22Rv1 (cell line): ENCODE measurements around the gene WWOX.

Source experiments
- H3K27ac ChIP-seq: fragments of 450-650 bp; 2 replicates; pipeline ENCODE4 v1.5.1; 2017
- CTCF ChIP-seq: fragments of 450-650 bp; IDR thresholded peaks from 2 replicates; pipeline ENCODE4 v1.5.1; 2017; ENCODE audit warnings: mild to moderate bottlenecking
- ZFX ChIP-seq: fragments of 450-650 bp; IDR thresholded peaks from 2 replicates; pipeline ENCODE4 v1.6.1; 2017; ENCODE audit warnings: antibody characterized with exemption, borderline replicate concordance

Gene WWOX

DNA sequence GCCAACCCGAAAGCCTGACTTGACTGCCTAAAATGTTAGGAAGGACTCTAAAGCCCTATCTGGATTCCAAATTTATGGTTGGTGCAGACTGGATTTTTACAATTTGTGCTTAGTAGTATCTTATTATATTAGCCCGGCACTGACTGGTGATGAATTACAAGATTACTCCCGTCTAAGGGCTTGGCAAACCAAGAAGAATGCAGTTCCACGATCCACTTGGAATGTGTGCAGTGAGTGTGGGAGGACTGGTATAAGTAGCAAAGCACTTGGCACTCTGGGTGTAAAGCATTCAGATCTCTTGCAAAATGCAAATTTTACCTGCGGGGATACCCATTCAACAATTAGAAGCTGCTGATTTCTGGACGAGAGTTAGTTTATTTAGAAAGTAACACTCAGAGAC, 961.7 kb downstream of the WWOX start:
- TF ChIP-seq CTCF (no peak), ZFX (no peak)
- H3K27ac ChIP-seq = no peak overlapping the region

DNA sequence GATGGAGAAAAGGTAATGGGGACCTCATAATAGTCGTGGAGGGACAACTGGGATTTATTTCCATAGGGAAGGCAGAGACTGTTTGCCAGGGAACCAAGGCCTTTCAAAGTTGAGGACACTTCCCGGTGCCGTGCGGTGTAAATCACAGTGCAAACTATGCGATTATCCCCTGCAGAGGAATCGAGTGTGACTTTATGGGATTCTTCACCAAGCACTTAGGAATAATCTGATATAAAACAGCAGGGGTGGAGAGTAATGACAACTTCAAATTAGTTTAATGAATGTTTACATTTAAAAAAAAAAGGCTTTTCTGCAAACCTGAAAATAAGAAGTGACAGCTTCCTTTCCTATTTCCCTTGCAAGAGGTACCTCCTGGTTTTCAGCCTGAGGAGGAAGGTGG, 962.9 kb downstream of the WWOX start:
- no peak overlapping the region for H3K27ac ChIP-seq
- no peak for TF ChIP-seq CTCF
- TF ChIP-seq ZFX = no peak

- no peak for TF ChIP-seq CTCF
- TF ChIP-seq ZFX = no peak
Observed at GRCh38 chr16:79062821-79063220, 963.4 kb downstream of the WWOX start.

GRCh38 chr16:79064256-79064972, 965.0 kb downstream of the WWOX start:
- H3K27ac ChIP-seq = no peak overlapping the region
- TF ChIP-seq ZFX = no peak
- TF ChIP-seq CTCF = no peak

More at GRCh38 chr16:79062821-79063220, 963.4 kb downstream of the WWOX start:
- no peak overlapping the region for H3K27ac ChIP-seq

- TF ChIP-seq ZFX = no peak
- H3K27ac ChIP-seq = no peak overlapping the region
Observed at GRCh38 chr16:79066561-79066960, 967.1 kb downstream of the WWOX start.

GRCh38 chr16:79067600-79067999, 968.1 kb downstream of the WWOX start:
- H3K27ac ChIP-seq = no peak overlapping the region
- TF ChIP-seq CTCF (no peak), ZFX (no peak)

DNA sequence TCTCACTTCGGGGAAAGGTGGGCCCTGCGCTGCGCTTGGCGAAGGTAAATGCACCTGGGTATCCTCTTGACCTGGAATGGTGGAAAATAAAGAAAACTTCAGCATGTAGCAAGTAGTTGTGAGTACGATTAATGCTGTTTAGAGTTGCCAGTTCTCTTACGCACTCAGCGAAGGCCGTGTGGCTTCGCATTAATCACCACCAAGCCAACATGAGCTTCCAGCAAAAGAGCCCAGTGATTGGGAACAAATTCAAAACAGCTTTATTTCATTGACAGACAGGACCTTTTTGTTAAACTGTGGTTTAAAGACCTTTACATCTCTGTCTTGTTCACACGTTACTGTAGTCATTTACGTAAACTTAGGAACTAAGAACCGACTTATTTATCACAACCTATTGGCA, 969.7 kb downstream of the WWOX start:
- no peak overlapping the region for H3K27ac ChIP-seq

More for the DNA sequence above, 969.7 kb downstream of the WWOX start:
- no peak for TF ChIP-seq ZFX
- no peak for TF ChIP-seq CTCF
